SK-N-MC (cell line): ENCODE results near the gene SEM1.

ENCODE experiments used
- EZH2 ChIP-seq: fragments of 200-600 bp; sonication (generic); IDR thresholded peaks from one replicate; pipeline ENCODE4 v1.6.1; 2017; ENCODE audit warnings: antibody characterized with exemption
- FOXP2 ChIP-seq: optimal IDR thresholded peaks from 2 replicates; pipeline ENCODE3; 2011; ENCODE audit warnings: mild to moderate bottlenecking, moderate library complexity; ENCODE audit not compliant: insufficient read depth; ENCODE audit errors: extremely low read length, control extremely low read depth
- POLR2AphosphoS5 ChIP-seq: IDR thresholded peaks from 2 replicates; pipeline ENCODE4 v1.6.1; 2012; ENCODE audit warnings: mild to moderate bottlenecking, low read depth, low read length, borderline replicate concordance

DNA sequence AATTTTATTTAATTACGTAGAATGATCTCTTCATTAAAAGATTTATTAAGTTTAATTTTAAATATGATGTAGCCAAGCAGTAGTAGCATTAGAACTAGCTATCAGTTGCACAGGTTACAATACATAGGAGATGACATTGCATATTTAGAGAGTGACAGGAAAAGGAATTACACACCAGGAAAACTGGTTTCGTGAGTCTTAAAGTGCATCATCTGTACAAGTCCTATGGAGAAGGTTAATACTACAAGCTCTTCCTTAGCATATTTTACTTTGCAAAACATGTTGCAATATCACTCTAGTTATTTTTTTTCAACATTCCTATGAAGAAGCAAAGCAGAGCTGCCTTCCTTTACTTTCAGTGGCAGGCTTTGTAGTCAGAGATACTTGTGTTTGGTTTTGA lies 20.2 kb upstream of the SEM1 start:
- TF ChIP-seq EZH2, result no peak
- TF ChIP-seq POLR2AphosphoS5, result no peak
- TF ChIP-seq FOXP2, result no peak
